ENCODE measurements around the gene CRB1.
A peak's percentile ranks its signal among the peaks of the same experiment; 100 is the strongest.

CRB1 gene

GRCh38 chr1:197351821-197352440, 83.9 kb downstream of the CRB1 start:
- DNase-seq: no peak

DNA sequence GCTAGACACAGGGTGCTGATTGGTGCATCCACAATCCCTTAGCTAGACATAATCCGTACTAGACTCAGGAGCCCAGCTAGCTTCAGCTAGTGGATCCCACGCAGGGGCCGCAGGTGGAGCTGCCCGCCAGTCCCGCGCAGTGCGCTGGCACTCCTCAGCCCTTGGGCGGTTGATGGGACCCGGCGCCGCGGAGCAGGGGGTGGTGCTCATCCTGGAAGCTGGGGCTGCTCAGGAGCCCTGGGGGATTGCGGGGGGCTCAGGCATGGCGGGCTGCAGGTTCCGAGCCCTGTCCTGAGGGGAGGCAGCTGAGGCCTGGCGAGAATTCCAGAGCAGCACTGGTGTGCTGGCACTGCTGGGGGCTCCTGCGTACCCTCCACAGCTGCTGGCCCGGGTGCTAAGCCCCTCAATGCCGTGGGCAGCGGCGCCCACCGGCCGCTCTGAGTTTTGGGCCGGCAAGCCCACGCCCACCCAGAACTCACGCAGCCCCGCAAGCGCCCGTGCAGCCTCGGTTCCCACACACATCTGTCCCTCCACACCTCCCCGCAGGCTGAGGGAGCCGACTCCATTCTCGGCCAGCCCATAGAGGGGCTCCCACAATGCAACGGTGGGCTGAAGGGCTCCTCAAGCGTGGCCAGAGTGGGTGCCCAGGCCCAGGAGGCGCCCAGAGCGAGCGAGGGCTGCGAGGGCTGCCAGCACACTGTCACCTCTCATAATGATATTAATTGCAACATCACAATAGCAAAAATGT, 87.4 kb downstream of the CRB1 start:
- DNase-seq: no peak

DNA sequence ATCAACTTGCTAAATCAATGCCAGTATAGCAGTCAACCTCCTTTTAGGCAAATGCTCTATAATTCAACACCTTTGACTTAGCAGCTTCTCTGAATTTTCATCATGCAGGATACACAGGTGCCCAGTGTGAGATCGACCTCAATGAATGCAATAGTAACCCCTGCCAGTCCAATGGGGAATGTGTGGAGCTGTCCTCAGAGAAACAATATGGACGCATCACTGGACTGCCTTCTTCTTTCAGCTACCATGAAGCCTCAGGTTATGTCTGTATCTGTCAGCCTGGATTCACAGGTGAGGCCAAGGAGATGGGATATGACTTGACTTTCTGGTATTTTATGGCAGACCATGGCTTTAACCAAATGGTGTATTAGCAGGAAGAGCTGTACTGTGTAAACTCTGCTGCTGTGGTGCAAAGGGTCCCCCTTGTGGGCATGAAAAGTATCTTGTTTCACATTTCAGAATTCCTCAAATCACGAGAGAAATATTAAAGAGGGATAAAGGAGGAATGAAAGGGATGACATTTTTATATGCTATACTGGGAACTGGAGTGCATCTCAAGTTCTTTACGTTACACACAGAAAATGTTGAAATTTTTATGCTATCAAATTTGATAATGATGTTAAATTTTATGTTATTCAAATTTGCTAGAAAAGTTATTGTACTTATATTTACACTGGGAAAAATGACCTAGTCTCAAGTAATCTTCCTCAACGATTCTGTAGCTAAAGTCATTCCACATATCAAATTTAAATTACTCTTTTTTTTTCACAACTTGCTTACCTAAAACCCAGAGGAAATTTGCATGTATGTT, 88.9 kb downstream of the CRB1 start:
- peak; percentile 37 for DNase-seq

- no peak for DNase-seq
These were observed 90.9 kb downstream of the CRB1 start for GRCh38 chr1:197358959-197359358.

GRCh38 chr1:197360068-197360467, 92.0 kb downstream of the CRB1 start:
- no peak for DNase-seq

GRCh38 chr1:197362871-197363270, 94.8 kb downstream of the CRB1 start:
- DNase-seq: no peak

- no peak for DNase-seq
These were observed 95.8 kb downstream of the CRB1 start for GRCh38 chr1:197363855-197364254.

DNA sequence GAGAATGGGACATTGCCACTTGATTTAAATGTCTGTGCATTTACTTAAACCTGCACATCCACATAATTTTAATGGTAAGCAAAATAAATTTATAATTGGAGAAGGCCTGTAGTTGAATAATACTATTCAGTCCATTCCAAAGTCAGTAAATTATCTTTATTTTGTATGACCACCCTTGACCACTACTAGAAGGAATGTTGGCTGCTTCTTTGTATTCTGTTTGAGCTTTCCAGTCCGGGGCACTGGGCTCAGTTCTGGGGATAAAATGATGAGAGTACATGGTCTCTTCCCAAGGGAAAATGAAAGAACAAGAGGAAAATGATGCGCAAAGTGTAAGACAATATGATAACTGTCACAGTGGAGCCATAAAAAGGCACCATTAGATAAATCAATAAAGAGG, 98.9 kb downstream of the CRB1 start:
- no peak for DNase-seq

DNA sequence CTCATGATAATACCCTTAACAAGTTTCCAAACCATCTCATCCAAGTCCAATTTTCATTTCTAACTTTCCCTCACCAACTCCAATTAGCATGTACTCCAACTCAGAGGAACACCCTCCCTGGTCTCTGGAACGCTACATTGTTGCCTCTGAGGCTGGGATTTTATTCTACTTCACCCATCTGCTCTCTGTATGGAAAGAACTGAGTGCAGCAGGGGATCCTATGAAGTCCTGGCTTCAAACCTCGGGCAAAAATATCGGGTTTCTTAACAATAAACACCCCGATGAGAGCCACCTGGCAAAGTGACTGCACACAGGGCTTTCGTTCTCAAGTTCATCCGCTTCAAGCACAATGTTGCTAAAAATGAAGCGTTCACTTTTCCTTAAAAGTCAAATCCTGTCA, 99.6 kb downstream of the CRB1 start:
- no peak for DNase-seq

DNA sequence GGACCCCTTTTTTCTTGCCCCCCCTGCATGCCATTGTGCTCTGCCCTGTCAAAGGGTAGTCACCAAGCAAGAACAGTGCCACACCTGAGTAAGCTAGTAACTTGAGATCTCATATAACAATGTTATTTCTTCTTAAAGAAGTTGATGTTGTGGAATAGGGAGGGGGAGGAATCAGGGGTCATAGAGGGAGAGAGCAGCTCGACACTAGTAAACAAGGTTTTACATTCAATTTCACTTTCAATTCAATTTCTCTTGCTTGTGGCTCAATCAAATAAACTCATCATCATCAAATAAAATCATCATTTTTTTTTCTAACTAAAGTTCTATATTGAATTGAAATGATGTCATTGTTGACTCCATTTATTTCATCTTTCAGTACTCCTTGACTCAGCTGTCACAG, 106.4 kb downstream of the CRB1 start:
- DNase-seq: no peak

GRCh38 chr1:197384471-197384870, 116.4 kb downstream of the CRB1 start:
- no peak for DNase-seq

- no peak for DNase-seq
These were observed 120.7 kb downstream of the CRB1 start for GRCh38 chr1:197388801-197389200.

- DNase-seq: no peak
These were observed 122.8 kb downstream of the CRB1 start for GRCh38 chr1:197390856-197391255.

- DNase-seq: peak; percentile 15
These were observed 123.5 kb downstream of the CRB1 start for GRCh38 chr1:197391303-197392226.

- DNase-seq: no peak
These were observed 124.5 kb downstream of the CRB1 start for GRCh38 chr1:197392541-197392940.

DNA sequence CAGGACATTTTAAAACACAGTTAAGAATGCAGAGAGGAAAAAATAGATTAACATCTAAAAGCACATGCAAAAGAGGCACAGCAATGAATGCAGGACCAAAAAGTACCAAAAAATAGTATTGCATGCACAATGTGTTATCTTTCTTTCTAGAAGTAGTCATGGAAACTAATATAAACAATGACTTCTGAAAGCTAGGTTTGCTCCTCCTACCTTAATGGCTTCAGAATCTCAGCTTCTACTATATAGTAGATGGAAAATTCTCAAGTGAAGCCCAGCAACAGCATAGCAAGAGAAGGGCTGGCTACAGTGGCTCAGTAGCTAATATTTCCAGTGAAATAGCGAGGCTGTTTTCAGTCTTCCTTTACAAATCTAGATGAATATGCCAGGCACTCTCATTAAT, 125.1 kb downstream of the CRB1 start:
- no peak for DNase-seq

GRCh38 chr1:197393772-197394171, 125.7 kb downstream of the CRB1 start:
- DNase-seq: no peak

DNA sequence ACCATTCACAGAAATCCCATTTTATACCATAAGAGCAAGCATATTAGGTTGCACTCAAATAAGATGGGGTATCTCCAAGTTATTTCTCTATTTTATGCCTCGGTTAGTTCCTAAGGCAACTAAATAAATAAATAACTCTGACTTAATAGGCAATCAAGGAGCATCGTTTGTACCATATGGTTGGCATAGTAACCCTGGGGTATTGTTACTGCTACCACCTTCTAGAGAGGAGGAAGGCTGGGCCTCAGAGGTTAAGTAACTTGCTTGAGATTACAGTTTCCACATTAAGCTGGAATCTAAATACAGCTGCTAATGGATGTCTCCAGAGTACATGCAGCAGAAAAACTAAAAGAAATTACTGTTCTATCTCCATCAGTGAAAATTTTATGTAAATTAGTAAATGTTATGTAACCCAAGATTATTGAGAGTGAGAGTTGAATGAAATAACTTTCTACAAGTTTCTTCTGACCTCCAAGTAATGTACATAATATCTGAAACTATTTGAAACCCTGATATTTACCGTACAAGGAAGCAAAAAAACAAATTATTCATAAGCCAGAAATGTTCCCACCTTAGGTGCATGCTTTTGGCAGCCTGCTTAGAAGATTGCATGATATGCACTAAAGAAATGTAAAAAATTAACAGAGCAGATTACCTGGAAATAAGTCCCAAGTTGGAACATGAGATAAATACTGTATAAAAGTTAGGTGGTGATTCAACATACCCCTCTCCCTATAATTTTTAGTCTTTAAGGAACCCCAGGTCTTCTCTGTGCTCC, 127.0 kb downstream of the CRB1 start:
- no peak for DNase-seq

- no peak for DNase-seq
These were observed 129.8 kb downstream of the CRB1 start for GRCh38 chr1:197397895-197398294.

DNA sequence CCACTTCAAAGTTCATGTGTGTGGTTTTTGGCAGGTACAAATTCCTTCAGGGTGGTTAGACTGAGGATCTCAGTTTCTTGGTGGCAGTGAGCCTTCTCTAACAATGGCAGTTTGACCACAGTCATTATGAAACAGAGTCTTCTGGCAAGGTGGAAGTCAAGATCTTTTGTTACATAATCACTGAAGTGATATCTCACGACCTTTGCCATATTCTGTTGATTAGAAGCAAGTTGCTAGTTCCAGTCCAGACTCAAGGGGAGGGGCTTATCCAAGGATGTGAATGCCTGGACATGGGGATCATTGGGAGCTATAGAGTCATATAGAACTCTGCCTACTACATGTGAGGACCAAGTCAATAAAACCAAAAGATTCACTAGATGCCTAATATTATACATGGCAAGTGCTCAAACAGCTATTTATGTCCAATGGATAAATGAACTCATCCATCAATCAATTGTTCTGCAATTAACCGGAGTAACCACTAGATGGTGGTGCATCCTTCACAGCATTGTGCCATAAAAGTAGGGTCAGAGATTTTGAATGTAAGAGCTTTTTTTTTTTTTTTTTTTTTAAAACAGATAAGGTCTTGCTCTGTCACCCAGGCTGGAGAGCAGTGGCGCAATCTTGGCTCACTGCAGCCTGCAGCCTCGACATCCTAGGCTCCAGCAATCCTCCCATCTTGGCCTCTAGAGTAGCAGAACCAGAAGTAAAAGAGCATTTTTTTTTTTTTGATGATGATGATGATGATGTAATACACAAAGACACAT, 131.9 kb downstream of the CRB1 start:
- DNase-seq: peak; percentile 13

DNA sequence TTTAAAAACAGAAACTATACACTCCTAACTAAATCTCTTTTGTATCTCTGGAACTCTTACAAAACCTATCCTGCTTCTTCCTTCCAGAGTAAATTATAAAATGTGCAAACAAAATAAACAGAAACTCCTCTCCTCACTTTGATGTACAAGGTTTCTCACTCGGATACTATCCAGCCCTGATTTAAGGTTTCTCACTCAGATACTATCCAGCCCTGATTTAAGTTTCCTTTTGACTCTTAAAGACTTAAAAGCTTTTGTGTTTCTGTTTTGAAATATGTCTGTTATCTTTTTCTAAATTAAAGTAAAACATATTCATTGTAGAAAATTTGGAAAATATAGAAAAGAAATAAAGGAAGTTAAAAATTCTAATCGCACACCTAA, 132.5 kb downstream of the CRB1 start:
- DNase-seq: no peak

Data from CD4-positive, alpha-beta T cell treated with Interleukin-17A for 4 hours (primary cell).